ENCODE measurements around the gene FARS2.

- TF ChIP-seq ZNF555 (tag by site-specific recombination; conservative IDR thresholded peaks at IDR 0.05) (no peak), ZNF670 (tag by site-specific recombination; IDR thresholded peaks at IDR 0.05; ENCODE audit: low read depth) (no peak), ZNF416 (tag by site-specific recombination; IDR thresholded peaks at IDR 0.05) (no peak), YY1 (tag by site-specific recombination; IDR thresholded peaks at IDR 0.05) (no peak), ZNF473 (tag by site-specific recombination; IDR thresholded peaks at IDR 0.05) (no peak)
- TF ChIP-seq, protein P1, sequence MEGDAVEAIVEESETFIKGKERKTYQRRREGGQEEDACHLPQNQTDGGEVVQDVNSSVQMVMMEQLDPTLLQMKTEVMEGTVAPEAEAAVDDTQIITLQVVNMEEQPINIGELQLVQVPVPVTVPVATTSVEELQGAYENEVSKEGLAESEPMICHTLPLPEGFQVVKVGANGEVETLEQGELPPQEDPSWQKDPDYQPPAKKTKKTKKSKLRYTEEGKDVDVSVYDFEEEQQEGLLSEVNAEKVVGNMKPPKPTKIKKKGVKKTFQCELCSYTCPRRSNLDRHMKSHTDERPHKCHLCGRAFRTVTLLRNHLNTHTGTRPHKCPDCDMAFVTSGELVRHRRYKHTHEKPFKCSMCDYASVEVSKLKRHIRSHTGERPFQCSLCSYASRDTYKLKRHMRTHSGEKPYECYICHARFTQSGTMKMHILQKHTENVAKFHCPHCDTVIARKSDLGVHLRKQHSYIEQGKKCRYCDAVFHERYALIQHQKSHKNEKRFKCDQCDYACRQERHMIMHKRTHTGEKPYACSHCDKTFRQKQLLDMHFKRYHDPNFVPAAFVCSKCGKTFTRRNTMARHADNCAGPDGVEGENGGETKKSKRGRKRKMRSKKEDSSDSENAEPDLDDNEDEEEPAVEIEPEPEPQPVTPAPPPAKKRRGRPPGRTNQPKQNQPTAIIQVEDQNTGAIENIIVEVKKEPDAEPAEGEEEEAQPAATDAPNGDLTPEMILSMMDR (tag by site-specific recombination; IDR thresholded peaks at IDR 0.05), result no peak
- TF ChIP-seq, protein P2, sequence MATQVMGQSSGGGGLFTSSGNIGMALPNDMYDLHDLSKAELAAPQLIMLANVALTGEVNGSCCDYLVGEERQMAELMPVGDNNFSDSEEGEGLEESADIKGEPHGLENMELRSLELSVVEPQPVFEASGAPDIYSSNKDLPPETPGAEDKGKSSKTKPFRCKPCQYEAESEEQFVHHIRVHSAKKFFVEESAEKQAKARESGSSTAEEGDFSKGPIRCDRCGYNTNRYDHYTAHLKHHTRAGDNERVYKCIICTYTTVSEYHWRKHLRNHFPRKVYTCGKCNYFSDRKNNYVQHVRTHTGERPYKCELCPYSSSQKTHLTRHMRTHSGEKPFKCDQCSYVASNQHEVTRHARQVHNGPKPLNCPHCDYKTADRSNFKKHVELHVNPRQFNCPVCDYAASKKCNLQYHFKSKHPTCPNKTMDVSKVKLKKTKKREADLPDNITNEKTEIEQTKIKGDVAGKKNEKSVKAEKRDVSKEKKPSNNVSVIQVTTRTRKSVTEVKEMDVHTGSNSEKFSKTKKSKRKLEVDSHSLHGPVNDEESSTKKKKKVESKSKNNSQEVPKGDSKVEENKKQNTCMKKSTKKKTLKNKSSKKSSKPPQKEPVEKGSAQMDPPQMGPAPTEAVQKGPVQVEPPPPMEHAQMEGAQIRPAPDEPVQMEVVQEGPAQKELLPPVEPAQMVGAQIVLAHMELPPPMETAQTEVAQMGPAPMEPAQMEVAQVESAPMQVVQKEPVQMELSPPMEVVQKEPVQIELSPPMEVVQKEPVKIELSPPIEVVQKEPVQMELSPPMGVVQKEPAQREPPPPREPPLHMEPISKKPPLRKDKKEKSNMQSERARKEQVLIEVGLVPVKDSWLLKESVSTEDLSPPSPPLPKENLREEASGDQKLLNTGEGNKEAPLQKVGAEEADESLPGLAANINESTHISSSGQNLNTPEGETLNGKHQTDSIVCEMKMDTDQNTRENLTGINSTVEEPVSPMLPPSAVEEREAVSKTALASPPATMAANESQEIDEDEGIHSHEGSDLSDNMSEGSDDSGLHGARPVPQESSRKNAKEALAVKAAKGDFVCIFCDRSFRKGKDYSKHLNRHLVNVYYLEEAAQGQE (tag by site-specific recombination; IDR thresholded peaks at IDR 0.05), result no peak
These were observed 314 bp downstream of the FARS2 start for GRCh38 chr6:5261545-5262109.
